SHP77 (cell line): Measurements from ENCODE around the gene NEK8.
A peak's percentile ranks its signal among the peaks of the same experiment; 100 is the strongest.

ENCODE experiments used
- DNase-seq, 2 experiments: peaks; one replicate each; lab custom pipeline; 2025; lab: John Stamatoyannopoulos, UW

NEK8 gene

GRCh38 chr17:28728364-28729200, at the start of gene NEK8:
Gene NEK8, plus strand, starts transcription at chr17:28728788. Its CDS starts 26 bp downstream, at chr17:28728814.
- peak; percentile 77 to 86 for DNase-seq

- DNase-seq = no peak
These were observed 45.9 kb upstream of the NEK8 start for GRCh38 chr17:28682655-28683054.

GRCh38 chr17:28684963-28685362, 43.6 kb upstream of the NEK8 start:
- no peak for DNase-seq

GRCh38 chr17:28685366-28685765, 43.2 kb upstream of the NEK8 start:
- DNase-seq = no peak

GRCh38 chr17:28686296-28686695, 42.3 kb upstream of the NEK8 start:
- DNase-seq = no peak

- no peak for DNase-seq
These were observed 40.1 kb upstream of the NEK8 start for GRCh38 chr17:28688481-28688880.

- DNase-seq = no peak
These were observed 39.6 kb upstream of the NEK8 start for GRCh38 chr17:28689011-28689410.

GRCh38 chr17:28693869-28694268, 34.7 kb upstream of the NEK8 start:
- DNase-seq = no peak

- no peak for DNase-seq
These were observed 30.2 kb upstream of the NEK8 start for GRCh38 chr17:28698253-28698941.

- no peak for DNase-seq
These were observed 28.3 kb upstream of the NEK8 start for GRCh38 chr17:28700278-28700677.

GRCh38 chr17:28700830-28701492, 27.6 kb upstream of the NEK8 start:
- DNase-seq = peak; percentile 60 to 76

- DNase-seq = no peak
These were observed 26.4 kb upstream of the NEK8 start for GRCh38 chr17:28702026-28702751.

- DNase-seq = no peak
These were observed 25.8 kb upstream of the NEK8 start for GRCh38 chr17:28702752-28703150.

GRCh38 chr17:28703552-28704218, 24.9 kb upstream of the NEK8 start:
- no peak for DNase-seq

- DNase-seq = no peak
These were observed 24.2 kb upstream of the NEK8 start for GRCh38 chr17:28704219-28704858.

- no peak for DNase-seq
These were observed 23.4 kb upstream of the NEK8 start for GRCh38 chr17:28705074-28705659.

- DNase-seq = no peak
These were observed 22.8 kb upstream of the NEK8 start for GRCh38 chr17:28705728-28706334.

- DNase-seq = no peak
These were observed 21.9 kb upstream of the NEK8 start for GRCh38 chr17:28706471-28707338.

GRCh38 chr17:28707339-28707720, 21.3 kb upstream of the NEK8 start:
- no peak for DNase-seq
